Measurements from ENCODE around the gene GRIN2A. TPM values are rescaled to one million over a fixed set of nuclear protein-coding genes. Genes with fewer than 3 reads are reported as not detected.

Gene GRIN2A
- total RNA-seq, 2 experiments from 2014 or later, result not detected

- POLR2A ChIA-PET, result no interaction called here
- no peaks in the 10 kb centered on the region for H3K79me2 ChIP-seq (ENCODE audit: insufficient read depth, low read depth, low read length)
- BruUV-seq (replicated peaks), result no TSS peak
These were observed 75.1 kb downstream of the GRIN2A start for GRCh38 chr16:10107081-10107480.

GRCh38 chr16:10103700-10104099 lies 78.5 kb downstream of the GRIN2A start:
- CTCF ChIA-PET (ENCODE audit: unreplicated experiment), result no interaction called here
- no TSS peak for BruUV-seq (replicated peaks)
- POLR2A ChIA-PET, result interaction anchor here (0.6 kb wide), 1 partner anchor 282 kb away, joined by 3 read pairs; the partner anchor contains the start of gene ATF7IP2
- no peak overlapping the region for H3K4me2 ChIP-seq (ENCODE audit: low read length)
- no peaks in the 10 kb centered on the region for H4K20me1 ChIP-seq (ENCODE audit: insufficient read depth, low read length)
- H3K36me3 ChIP-seq (ENCODE audit: insufficient read depth, low read length), result no peaks in the 10 kb centered on the region
- no peaks in the 10 kb centered on the region for H3K4me1 ChIP-seq (ENCODE audit: insufficient read depth, low read length, poor library complexity, severe bottlenecking)
- intact Hi-C loops (cut with micrococcal nuclease; ENCODE audit: unreplicated experiment), result no loop called here
- TF ChIP-seq CTCF (conservative IDR thresholded peaks at IDR 0.05; ENCODE audit: low read length), result no peak
- H2AFZ ChIP-seq (ENCODE audit: low read length), result no peak overlapping the region
- H3K27ac ChIP-seq (ENCODE audit: low read depth, low read length, poor library complexity, severe bottlenecking), result no peak overlapping the region
- no peak for DNase-seq (ENCODE audit: low spot score)
- no peak overlapping the region for H3K4me3 ChIP-seq (ENCODE audit: low read depth, low read length, poor library complexity, severe bottlenecking)
- H3K9me3 ChIP-seq (ENCODE audit: low read length), result no peaks in the 10 kb centered on the region
- no peaks in the 10 kb centered on the region for H3K9me2 ChIP-seq (ENCODE audit: insufficient read depth, low read length)
- H3K79me2 ChIP-seq (ENCODE audit: insufficient read depth, low read depth, low read length), result no peaks in the 10 kb centered on the region

More at GRCh38 chr16:10107081-10107480, 75.1 kb downstream of the GRIN2A start:
- Histone ChIP-seq H3K4me2 (ENCODE audit: low read length) (no peak overlapping the region), H3K9me3 (ENCODE audit: low read length) (no peaks in the 10 kb centered on the region), H3K36me3 (ENCODE audit: insufficient read depth, low read length) (no peaks in the 10 kb centered on the region), H3K9me2 (ENCODE audit: insufficient read depth, low read length) (no peaks in the 10 kb centered on the region), H3K4me3 (ENCODE audit: low read depth, low read length, poor library complexity, severe bottlenecking) (no peak overlapping the region), H4K20me1 (ENCODE audit: insufficient read depth, low read length) (no peaks in the 10 kb centered on the region), H3K27ac (ENCODE audit: low read depth, low read length, poor library complexity, severe bottlenecking) (no peak overlapping the region), H3K4me1 (ENCODE audit: insufficient read depth, low read length, poor library complexity, severe bottlenecking) (no peaks in the 10 kb centered on the region), H2AFZ (ENCODE audit: low read length) (no peak overlapping the region)
- intact Hi-C loops (cut with micrococcal nuclease; ENCODE audit: unreplicated experiment), result no loop called here
- TF ChIP-seq CTCF (conservative IDR thresholded peaks at IDR 0.05; ENCODE audit: low read length) (no peak), EZH2phosphoT487 (IDR thresholded peaks at IDR 0.05; ENCODE audit: borderline replicate concordance, low read depth, low read length) (no peak)
- no peak for DNase-seq (ENCODE audit: low spot score)
- CTCF ChIA-PET (ENCODE audit: unreplicated experiment), result no interaction called here

GRCh38 chr16:10103118-10103517 lies 79.1 kb downstream of the GRIN2A start:
- TF ChIP-seq EZH2phosphoT487 (IDR thresholded peaks at IDR 0.05; ENCODE audit: borderline replicate concordance, low read depth, low read length) (no peak), CTCF (conservative IDR thresholded peaks at IDR 0.05; ENCODE audit: low read length) (no peak)
- Histone ChIP-seq H3K9me3 (ENCODE audit: low read length) (no peaks in the 10 kb centered on the region), H3K9me2 (ENCODE audit: insufficient read depth, low read length) (no peaks in the 10 kb centered on the region), H2AFZ (ENCODE audit: low read length) (no peak overlapping the region), H3K36me3 (ENCODE audit: insufficient read depth, low read length) (no peaks in the 10 kb centered on the region), H3K27ac (ENCODE audit: low read depth, low read length, poor library complexity, severe bottlenecking) (no peak overlapping the region), H4K20me1 (ENCODE audit: insufficient read depth, low read length) (no peaks in the 10 kb centered on the region), H3K4me3 (ENCODE audit: low read depth, low read length, poor library complexity, severe bottlenecking) (no peak overlapping the region), H3K4me1 (ENCODE audit: insufficient read depth, low read length, poor library complexity, severe bottlenecking) (no peaks in the 10 kb centered on the region), H3K79me2 (ENCODE audit: insufficient read depth, low read depth, low read length) (no peaks in the 10 kb centered on the region), H3K4me2 (ENCODE audit: low read length) (no peak overlapping the region)
- no TSS peak for BruUV-seq (replicated peaks)
- CTCF ChIA-PET (ENCODE audit: unreplicated experiment), result no interaction called here
- DNase-seq (ENCODE audit: low spot score), result no peak
- POLR2A ChIA-PET, result interaction anchor here (0.6 kb wide), 1 partner anchor 283 kb away, joined by 3 read pairs; the partner anchor contains the start of gene ATF7IP2
- intact Hi-C loops (cut with micrococcal nuclease; ENCODE audit: unreplicated experiment), result no loop called here

Data from OCI-LY7 (cell line).